Measurements from ENCODE around the gene NTM.

NTM gene

DNA sequence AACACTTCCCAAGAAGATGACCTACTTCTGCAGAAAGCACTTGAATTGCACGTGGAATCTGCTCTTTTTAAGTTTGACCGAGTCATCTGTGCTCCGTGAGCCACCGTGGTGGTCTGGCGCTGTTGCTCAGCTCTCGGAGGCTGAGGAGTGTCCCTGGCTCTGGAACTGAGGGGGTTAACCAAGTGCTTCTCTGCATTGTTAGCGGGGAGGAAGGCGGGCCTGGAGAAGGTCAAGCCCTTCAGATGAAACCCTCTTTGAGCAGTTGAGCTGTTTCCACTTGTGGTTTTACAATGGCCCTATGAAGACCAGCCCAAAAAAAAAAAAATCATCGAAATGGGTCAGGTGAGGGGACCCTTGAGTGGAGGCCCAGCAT lies 286.4 kb downstream of the NTM start:
- no peak for DNase-seq

DNA sequence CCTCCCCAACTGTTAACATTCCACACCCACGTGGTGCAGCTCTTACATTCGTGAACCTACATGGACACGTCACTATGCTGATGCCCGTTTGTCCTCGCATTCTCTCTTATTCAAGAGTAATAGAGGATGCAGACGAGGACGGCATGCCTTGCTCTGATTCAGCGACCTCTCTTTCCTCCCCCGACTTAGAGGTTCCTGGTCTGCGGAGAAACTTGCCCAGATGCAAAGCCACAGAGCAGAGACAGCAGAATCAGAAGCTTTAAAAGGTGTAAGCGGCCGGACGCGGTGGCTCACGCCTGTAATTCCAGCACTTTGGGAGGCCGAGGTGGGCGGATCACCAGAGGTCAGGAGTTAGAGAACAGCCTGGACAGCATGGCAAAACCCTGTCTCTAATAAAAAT lies 288.0 kb downstream of the NTM start:
- DNase-seq, result no peak

DNA sequence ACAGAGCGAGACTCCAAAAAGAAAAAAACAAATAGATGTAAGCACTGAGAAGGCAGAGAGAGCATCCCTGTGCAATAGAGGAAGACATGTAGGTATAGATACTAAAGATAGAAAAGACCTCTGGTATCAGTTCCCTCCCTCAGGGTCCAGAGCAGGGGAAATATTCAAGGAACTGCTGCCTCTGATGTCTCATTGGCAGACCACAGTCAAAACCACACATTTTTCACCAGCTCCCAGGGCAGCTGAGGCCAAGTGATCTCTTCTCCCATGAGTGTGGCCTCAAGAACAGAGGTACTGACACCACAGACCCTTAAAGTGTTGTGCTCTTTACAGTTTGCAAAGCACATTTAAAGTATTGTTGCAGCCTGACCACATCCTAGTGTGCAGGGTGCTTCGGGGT lies 288.5 kb downstream of the NTM start:
- DNase-seq, result no peak

DNA sequence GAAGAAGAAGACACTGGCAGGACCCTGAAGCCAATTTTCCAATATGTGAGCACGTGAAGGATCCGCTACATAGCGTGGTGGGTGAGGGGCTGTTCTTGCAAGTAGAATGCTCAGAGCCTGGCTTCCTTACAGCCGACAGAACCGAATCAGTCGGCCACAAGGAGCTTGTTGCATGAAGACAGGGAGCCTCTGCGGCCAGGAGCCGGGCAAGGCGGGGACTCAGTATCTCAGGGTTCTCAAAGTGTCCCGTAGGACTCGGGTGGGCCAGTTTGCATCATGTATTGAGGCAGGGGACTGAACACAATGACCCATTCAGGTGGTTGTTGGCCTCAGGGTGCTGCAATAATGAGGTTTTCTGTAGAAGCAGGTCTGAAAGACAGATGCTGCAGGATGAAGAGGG lies 289.5 kb downstream of the NTM start:
- no peak for DNase-seq

DNA sequence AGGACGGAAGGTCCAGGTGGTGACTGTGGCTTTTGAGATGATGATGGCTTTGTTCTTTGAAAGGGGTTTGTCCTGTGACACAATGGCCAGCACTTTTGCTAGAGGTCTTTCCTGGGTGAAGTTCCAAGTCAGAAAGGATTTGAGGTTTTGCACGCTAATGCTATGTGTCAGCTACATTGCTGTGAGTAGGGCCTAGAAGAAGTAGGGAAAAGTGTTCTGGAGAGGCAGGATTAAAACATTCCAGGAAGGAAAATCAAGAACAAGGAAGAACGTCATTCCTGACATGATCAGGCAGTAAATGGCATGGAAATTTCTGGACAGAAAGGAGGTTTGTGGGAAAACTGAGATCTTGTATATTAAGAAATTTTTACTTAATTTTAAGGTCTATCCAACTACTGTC lies 290.7 kb downstream of the NTM start:
- DNase-seq, result no peak

DNA sequence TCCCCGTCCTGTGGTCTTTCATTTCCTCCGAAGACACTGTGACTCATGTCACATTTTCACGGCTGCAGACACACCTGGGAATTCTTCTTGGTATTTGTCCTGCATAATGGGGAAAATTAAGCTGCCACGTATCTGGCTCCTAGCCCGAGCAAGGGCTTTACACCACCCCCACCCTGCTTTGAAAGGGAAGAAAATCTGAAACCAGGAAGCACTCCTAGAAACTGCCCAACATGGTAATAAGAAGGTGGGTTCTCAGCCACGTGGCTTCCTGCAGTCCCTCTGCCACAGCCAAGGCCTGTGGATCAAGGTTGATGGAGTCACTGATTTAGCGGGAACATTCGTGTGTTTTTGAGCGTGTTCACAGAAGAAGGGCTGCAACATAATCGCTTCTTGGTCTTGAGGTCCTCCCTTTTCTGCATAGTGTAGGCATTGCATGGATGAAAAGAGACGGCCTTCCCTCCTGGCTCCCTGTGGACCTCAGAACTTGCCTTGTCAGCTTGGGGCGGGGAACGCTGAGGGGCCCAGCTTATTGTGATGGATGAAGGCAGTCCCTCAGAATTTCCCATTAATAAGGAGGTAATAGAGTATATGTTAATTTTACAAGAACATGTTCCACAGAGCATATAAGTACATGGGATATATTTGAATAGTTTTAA lies 292.0 kb downstream of the NTM start:
- no peak for DNase-seq

DNA sequence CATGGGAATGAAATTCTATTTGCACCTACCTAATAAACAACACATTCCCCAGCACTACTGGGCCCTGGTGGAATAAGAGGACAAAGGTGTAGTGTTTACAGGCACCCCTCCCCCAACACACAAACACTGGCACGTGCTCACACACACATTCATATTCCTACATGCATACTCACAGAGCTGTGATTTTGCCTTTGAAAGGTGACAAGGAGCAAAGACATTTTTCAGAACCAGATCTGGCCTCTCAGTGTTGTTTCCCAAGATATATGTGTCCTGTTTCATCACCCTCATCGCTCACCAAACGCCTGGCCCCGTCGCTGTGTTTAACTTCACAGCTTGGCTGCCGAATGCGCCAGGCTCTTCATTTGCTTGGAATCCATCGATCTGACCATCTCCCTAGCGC lies 292.6 kb downstream of the NTM start:
- DNase-seq, result no peak

DNA sequence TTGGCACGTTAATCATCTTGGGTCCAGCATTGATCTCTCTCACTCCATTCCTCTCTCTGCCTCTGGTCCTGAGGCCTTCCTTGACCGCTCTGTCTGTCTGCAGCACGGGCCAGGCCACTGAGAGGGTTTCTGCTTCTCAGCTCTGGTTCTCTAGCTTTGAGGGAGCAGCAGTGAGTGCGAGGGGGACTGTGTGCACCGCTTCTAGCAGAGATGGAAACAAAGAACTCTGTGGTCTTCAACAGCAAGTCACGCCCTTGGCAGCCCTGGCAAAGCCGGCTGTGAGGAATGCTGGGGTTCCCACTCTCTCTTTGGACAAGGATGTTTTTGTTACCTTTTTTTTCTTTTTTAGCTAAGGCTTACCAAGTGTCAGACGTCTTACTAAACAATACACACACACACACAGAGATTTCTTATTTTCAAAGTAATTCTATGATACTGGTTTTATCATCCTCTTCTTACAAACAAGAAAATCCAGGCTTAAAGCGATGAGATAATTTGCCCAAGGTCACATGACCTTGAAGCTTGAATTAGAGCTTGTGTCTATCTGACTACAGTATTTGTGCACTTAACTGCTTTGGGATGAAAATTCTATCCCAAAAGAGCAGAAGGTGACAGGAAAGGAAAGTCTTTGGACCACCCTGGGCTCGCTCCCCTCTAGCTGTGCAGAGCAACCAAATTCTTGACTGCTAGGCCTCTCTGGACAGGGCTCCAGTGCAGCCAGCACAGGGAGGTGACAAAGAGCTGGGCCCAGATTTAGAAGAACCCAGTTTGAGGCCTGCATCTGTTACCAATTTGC lies 293.2 kb downstream of the NTM start:
- no peak for DNase-seq

DNA sequence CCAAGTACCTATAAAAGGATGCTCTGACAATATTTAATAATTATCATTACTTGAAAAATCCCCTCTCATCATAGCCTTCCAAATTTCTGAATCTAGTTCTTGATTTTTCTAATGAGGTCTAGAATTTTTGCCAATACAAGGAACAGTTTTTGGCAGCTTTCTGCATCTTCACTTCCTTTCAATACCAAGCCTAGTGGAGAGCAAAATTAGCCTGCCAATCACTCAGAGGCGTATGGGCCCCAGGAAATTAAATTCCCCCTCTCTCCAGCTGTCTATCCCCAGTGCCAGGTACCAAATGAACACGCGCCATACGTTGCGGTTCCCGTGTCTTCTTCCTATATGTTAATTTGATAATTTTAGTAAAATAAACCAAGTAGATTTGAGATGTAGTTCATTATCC lies 293.9 kb downstream of the NTM start:
- no peak for DNase-seq

DNA sequence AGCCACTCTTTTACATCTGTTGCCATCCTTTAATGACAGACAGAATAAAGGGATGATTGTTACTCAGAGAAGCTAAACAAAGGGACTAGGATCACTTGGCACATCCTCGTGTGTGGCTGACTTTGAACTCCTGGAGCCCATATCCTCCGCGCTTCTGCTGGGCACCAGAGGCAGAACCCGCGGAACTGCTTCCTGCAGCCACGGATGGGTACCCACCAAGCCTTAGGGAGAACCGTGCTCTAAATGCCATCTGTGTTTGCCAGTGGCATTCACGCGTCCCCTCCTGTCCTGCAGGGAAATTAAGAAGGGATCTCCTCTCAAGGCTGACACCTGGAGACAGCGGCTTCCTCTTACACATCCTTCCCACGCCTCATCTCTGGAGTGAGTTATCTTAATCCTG lies 294.4 kb downstream of the NTM start:
- no peak for DNase-seq

DNA sequence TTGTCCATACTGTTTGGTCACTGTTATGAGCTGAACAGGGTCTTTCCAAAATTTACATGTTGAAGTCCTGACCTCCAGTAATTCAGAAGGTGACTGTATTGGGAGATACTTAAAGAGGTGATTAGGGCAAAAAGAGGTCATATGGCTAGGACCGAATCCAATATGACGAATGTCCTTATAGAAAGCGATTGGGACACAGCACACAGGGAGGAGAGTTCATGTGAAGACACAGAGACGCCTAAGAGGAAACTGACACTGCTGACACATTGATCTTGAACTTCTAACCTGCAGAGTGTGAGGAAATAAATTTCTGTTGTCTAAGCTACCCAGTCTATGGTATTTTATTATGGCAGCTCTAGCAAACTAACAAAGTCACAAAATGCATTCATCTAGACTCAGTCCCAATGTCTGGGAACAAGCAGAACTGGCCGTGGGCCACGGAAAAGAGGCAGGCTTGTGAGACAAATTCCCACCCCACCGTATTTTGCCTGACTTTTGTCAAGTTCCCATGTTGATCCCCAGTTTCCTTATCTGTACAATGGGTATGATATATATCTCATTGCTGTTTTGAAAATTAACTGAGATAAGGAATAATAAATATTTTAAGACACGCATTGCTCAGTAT lies 295.0 kb downstream of the NTM start:
- no peak for DNase-seq

DNA sequence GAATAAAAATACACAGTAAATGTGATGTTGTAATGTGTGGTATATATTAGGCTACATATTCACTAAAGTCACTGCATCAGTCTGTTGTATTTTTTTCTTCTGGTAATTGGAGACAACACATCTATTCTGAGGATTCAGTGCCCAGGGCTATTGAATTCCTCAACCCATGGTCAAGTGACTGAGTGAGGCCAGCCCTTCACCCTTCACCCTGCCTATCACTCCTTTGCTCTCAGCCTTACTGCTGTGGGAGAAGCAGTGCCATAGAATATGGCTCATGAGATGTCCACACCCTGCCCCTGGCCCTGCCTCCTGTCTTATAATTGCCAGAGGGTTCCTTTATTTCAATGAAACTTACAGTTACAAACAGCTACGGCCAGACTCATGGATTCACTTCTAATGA lies 295.6 kb downstream of the NTM start:
- no peak for DNase-seq

DNA sequence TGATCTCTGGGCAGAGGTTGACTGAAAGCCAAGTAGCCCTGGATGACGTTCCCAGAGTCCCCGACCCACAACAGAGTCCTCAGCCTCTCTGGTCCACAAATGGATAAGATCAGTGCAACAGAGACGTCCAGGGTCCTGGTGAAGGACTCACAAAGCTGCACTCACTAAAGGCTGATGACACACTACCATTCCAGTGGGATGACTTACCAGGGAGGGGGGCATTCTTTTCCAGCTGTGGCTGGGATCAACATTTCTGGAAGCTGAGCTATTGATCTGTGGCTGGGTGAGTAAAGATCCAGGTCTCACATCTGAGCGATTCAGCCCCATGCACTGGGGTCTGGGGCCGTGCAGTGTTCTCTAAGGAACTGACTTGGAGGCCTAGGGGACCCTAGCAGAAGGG lies 296.2 kb downstream of the NTM start:
- DNase-seq, result no peak

DNA sequence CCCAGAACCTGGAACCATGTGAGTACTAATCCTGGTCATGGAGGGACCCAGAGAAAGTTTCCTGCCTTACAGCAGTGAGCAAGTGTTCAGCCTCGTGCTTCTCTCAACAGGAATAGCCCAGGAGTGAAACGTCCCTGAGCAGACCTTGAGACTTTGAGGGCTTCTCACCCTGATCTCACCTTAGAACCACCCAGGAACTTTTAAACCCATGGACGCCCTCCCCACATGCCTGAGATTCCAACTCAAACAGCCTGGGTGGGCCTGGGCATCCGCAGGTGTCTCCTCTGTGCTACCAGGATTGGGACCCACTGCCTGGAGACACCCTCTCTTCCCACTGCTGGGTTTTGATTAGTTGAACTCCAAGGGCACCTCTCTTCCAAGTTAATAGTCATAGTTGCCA lies 297.2 kb downstream of the NTM start:
- DNase-seq, result no peak

DNA sequence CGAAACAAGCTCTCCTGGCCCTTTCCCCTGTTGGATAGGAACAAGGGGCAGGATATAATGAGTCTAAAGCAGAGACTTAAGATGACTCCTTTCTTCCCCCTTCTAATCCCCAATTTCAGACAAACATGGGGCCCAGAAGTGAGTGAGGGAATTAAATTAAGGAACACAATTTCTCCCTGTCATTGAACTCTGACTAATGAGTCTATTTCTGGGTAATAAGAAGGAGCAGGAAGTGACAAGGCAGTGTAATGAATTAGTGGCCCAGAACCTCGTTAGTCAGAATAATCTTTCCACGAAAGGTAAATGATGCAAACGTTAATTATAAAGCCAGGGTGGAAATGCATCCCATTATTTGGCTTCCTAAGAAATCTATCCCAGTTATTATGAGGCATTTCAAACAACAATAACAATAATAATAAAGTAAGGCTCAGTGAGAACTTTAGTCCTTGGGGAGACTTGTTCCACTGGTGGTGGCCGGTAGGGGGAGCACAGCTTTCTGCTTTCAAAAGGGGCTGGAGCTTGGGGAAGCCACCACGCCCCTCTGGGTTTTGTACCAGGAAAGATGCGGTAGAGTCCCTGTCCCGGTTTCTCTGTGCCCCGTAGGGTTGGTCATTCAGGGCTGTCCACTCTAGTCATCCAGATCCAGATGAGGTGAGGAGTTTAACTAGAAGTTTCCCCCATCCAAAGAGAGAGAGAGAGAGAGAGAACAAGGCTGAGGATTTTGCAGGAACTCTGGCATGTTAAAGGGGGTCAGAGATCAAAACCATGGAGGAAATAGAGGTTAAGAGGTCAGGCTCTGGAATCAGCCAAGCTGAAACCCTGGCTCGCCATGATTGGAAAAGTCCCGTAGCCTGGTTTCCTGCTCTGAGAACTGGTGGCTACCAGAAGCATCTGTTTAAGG lies 298.3 kb downstream of the NTM start:
- peak; percentile 46 for DNase-seq

DNA sequence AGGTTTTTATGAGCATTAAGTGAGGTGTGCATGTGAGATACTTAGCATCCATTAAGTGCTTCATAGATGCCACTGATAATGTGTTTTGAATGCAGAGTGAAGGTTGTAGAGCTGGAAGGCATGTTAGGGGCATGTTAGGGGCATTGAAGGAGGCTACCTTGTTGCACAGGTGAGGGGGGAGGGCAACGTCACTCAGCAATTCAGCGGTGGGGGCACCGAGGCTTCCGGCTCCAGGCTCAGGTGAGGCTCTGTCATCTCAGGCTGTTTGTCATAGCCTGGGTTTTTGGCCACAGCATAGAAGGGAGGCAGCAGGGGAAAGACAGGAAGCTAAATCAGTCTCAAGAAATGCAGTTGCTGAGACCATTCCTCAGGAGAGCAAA lies 299.0 kb downstream of the NTM start:
- DNase-seq, result no peak

DNA sequence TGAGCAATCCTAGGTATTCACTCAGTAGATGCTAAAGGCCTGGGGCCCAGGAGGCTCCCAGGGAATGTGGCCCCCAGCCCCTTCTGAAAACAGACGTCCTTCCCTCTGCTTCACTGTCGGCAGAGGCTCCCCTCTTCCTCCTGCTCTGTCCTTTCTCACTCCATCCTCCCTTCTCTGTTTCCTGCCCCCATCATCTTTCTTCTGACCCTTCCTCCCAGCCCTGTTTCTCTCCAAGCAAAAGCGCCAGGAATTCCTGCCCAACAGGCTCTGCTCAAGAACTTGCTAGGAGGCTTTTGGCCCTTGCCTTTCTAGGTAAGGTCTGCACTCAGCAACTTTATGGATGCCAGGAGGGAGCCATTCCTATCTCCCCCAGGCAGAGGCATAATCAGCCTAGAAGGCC lies 300.5 kb downstream of the NTM start:
- DNase-seq, result no peak

DNA sequence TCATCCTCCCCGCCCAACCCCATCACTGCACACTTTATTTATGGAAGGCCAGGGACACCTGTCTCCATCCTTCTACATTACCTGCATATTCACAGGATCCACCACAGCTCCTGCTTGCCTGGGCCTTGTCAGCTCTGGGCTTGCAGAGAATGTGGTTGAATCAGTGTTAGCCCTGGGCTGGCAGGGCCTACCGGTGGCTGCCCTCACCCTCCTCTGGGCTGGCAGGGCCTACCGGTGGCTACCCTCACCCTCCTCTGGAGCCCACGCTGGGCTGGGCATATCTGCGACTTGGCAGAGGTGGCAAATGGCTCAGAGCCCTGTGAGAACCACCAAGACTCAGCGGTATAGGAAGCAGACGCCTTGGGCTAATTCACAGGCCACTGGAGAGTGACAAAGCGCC lies 300.9 kb downstream of the NTM start:
- no peak for DNase-seq

DNA sequence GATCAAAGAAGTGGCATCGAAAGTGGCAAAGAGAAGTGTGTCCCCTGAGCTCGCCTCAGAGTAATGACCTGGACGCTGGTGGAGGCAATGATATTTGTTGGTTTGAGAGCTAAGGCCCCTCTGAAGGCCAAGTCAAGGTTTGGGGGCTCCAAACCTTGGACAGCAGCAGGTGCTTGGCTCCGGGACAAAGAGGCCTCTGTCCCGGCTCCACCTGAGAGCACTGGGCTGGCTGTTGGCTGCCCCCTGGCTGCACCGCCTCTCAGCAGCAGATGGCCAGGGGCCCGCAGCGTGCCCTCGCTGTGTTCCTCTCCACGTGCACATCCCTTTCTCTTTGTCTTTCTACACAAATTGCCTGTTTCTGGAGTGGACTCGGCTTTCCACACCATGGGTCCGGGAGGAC lies 301.3 kb downstream of the NTM start:
- DNase-seq, result no peak

DNA sequence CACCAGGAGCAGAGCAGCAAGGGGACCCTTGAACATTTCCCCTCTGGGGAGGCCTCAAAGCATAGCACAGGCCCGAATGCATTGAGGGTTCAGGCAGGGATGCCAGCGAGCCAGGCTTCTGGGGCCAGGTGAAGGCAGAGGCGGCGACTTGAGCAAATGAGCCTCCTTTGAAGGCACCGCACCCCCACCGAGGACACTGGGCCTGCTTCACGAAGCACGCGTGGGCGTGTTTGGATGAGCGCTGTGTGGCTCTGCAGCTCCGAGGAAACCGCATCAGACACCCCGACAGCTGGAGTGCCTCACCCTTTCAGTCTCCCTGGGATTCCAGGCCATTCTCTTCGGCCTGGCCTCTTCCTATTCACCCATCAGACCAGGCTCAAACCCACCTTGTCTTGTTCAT lies 301.8 kb downstream of the NTM start:
- DNase-seq, result no peak

DNA sequence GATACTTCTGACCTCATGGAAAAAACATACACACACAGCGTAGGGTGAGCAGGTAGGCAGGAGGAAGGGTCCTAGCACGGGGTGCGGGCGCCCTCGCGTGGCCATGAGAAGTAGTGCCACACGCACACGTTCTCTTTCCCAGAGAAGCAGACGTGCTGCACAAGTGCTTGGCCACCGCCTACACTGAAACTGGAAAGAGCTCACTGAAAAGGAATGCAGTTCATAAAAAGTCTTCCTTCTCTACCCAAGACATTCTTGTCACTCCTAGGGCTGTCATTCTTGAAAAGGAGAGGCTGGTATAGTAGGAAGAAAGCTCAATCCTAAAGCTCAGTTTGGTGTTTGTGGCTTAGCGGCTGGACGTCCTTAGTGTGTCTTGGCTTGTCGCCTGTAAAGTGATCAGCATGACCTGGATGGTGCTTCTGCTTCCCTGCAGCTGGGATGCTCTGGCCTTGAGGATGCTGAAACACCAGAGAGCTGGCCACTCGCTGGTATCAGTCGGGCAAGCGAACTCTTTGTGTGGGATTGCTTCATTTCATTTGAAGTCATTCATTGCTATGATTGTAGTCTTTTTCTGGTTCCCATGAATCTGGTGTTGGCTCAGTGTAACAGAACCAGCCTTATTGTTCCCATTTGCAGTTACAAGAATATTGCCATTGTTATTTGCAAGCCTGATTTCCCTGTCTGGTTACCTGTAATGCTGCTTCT lies 303.8 kb downstream of the NTM start:
- DNase-seq, result peak; percentile 51

DNA sequence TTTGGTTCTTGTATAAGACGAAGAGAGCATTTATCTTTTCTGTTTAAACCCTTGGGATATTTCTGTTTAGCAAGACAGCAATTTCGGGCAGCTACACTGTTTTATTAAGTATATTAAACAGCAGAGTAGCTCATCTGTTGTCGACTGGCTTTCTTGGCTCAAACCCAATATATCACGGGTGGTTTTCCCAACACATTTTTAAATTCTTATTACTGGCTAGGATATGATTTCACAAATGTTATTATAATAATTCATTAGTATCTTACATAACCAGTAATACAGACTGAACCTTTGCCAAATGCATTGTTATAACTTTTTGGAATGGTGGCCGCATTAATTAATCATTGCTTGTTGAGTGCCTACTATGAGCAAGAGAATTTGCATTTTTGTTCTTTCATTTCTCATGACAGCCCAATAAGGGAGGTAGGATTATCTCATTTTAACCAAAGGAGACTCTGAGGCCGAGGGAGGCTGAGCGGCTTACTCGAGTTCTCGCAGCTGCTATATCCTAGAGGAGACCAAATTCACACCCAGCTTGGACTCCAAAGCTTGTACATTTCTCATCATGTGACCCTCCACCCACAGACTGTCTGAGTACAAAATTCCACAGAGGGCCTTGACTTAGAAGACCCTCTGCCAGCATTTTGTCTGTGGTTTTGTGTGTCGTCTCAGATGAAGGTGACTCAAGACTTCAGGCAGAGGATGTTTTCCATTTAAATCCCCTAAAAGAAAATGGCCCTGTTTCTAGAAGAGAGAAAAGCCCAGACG lies 304.9 kb downstream of the NTM start:
- DNase-seq, result no peak
